ENCODE measurements around the gene CNTNAP1. TPM values are rescaled to one million over a fixed set of nuclear protein-coding genes. Genes with fewer than 3 reads are reported as not detected.

CNTNAP1 gene
- total and polyA plus RNA-seq, 9 of the 15 experiments (the other 6 are each of a cell fraction or from before 2014, with no cell fraction given), result 0.10 to 1.8 (median 0.62) TPM

DNA sequence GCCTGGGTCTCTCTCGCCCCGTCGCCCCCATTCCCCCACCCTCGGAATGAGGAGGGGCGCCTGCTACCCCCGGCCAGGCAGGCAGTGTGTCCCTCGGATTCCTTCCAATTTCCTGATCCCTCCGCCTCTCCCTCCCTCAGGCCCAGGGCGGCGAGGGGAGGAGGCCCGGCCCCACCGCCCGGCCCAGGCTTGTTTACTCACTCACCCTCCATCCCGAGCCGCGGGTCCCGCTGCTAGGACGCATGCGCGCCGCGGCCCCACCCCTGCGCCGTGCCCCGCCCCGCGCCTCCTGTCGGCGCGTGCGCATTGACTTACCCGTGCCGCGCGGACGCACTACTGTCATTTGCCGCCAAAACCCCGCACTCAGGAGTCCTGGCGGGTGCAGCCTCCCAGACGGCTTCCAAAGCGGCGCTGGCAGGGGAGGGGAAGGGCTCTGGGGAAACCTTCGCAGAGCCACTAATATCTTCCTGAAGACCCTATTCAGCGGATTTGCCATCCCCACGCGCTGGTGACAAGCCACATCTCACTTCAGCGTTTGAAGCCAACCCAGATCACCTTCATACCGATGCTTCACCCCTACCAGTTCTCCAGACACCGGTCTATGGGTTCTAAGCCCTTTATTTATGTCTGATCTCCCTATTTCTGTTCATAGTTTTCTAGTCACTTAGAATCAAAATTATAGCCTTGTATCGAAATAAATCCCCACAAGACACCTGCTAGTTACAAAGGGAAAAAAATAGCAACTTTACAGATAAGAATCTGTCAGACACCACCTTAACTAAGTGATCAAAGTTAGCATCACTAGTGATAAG lies 62.7 kb downstream of the CNTNAP1 start, which contains the start of gene EZH1 (continued):
- TF ChIP-seq, protein P1, sequence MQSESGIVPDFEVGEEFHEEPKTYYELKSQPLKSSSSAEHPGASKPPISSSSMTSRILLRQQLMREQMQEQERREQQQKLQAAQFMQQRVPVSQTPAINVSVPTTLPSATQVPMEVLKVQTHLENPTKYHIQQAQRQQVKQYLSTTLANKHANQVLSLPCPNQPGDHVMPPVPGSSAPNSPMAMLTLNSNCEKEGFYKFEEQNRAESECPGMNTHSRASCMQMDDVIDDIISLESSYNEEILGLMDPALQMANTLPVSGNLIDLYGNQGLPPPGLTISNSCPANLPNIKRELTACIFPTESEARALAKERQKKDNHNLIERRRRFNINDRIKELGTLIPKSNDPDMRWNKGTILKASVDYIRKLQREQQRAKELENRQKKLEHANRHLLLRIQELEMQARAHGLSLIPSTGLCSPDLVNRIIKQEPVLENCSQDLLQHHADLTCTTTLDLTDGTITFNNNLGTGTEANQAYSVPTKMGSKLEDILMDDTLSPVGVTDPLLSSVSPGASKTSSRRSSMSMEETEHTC (IDR thresholded peaks at IDR 0.05), result no peak
- TF ChIP-seq CC2D1A (IDR thresholded peaks at IDR 0.05), result no peak
- no peak for TF ChIP-seq ZNF347 (CRISPR knock-in tag; IDR thresholded peaks at IDR 0.05; ENCODE audit: low read depth)
- no peak for TF ChIP-seq RHOXF2B (CRISPR knock-in tag; conservative IDR thresholded peaks at IDR 0.05)
- no peak for TF ChIP-seq NR4A1 (CRISPR knock-in tag; IDR thresholded peaks at IDR 0.05)
- no peak for TF ChIP-seq NR4A1 (tag; IDR thresholded peaks at IDR 0.05)
- no peak for TF ChIP-seq KDM5B (IDR thresholded peaks at IDR 0.05; ENCODE audit: insufficient replicate concordance, low read depth, low read length)
- TF ChIP-seq TAF1 (IDR thresholded peaks at IDR 0.05; ENCODE audit: control insufficient read depth, extremely low read depth, insufficient read depth, low read length, severe bottlenecking), result peak; percentile 58
- TF ChIP-seq NCOA4 (IDR thresholded peaks at IDR 0.05; ENCODE audit: partially characterized antibody), result no peak
- TF ChIP-seq ZBTB7A (IDR thresholded peaks at IDR 0.05; ENCODE audit: borderline replicate concordance, control insufficient read depth, low read depth, low read length), result no peak
- TF ChIP-seq CCNT2 (IDR thresholded peaks at IDR 0.05; ENCODE audit: borderline replicate concordance, extremely low read depth, insufficient read length, low read depth, low read length), result peak; percentile 62
- no peak for TF ChIP-seq ZNF561 (CRISPR knock-in tag; conservative IDR thresholded peaks at IDR 0.05)
- no peak for TF ChIP-seq JUN (IDR thresholded peaks at IDR 0.05; ENCODE audit: borderline replicate concordance, low read depth, low read length)
- TF ChIP-seq JUN (CRISPR knock-in tag; IDR thresholded peaks at IDR 0.05; ENCODE audit: borderline replicate concordance), result 0 out of 2 replicates have a peak, but pooled peaks have one; percentile 57
- peak; percentile 58; the same call in 1 of the 2 replicates for TF ChIP-seq POLR2AphosphoS5 (IDR thresholded peaks at IDR 0.05; ENCODE audit: control insufficient read depth, insufficient read depth, low read depth, low read length)
- TF ChIP-seq RBM15 (IDR thresholded peaks at IDR 0.05; ENCODE audit: insufficient read depth, low read length), result no peak
- no peak for TF ChIP-seq NFXL1 (CRISPR knock-in tag; IDR thresholded peaks at IDR 0.05)
- no peak for TF ChIP-seq POLR3A (IDR thresholded peaks at IDR 0.05; ENCODE audit: borderline replicate concordance, extremely low read depth, insufficient read depth, insufficient read length)
- TF ChIP-seq ZNF184 (CRISPR knock-in tag; IDR thresholded peaks at IDR 0.05), result no peak
- TF ChIP-seq EP400 (IDR thresholded peaks at IDR 0.05), result peak; percentile 29; the same call in 1 of the 2 replicates
- TF ChIP-seq, protein P2, sequence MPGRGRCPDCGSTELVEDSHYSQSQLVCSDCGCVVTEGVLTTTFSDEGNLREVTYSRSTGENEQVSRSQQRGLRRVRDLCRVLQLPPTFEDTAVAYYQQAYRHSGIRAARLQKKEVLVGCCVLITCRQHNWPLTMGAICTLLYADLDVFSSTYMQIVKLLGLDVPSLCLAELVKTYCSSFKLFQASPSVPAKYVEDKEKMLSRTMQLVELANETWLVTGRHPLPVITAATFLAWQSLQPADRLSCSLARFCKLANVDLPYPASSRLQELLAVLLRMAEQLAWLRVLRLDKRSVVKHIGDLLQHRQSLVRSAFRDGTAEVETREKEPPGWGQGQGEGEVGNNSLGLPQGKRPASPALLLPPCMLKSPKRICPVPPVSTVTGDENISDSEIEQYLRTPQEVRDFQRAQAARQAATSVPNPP (IDR thresholded peaks at IDR 0.05; ENCODE audit: borderline replicate concordance, insufficient read depth, insufficient read length), result no peak
- no peak for TF ChIP-seq RAD21 (CRISPR knock-in tag; conservative IDR thresholded peaks at IDR 0.05 in 1 of 2, IDR thresholded peaks at IDR 0.05 in 1 of 2)
- no peak for TF ChIP-seq ARID2 (IDR thresholded peaks at IDR 0.05)

Measured in K562 (cell line).